ENCODE measurements around the gene MPZL2. TPM values are rescaled to one million over a fixed set of nuclear protein-coding genes. Genes with fewer than 3 reads are reported as not detected.
A peak's percentile ranks its signal among the peaks of the same experiment; 100 is the strongest.

The MPZL2 gene
- total and polyA plus RNA-seq, 2 donors = 44.2 to 62.8 TPM

DNA sequence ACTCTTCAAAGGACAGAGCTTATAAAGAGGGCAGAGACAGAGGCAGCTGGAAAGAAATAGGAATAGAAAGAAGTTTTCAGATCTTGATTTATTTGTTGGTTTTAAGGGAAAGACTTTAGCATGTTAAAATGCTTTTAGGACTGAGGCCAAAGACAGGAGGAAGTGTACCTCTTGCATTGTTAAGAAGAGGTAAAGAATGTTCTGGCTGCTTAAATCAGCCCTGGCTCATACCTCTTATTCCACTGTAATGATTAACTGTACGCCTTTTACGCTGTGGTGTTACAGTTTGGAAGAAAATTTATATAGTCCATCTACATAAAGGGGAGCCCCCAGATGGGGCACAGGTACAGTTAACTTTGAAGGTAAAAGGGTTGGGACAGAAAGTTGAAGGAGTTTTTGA lies 10.1 kb upstream of the MPZL2 start:
- Histone ChIP-seq H3K36me3 (ENCODE audit: insufficient read depth) (no peaks in the 10 kb centered on the region), H3K4me1 (ENCODE audit: insufficient read depth) (no peaks in the 10 kb centered on the region), H3K4me3 (ENCODE audit: low read depth, low read length) (no peak overlapping the region), H3K27ac (ENCODE audit: low read depth) (peak overlapping the region; percentile 52)
- DNase-seq (ENCODE audit: extremely low spot score) = no peak
- WGBS = 85% methylated on average over 2 of the region's 2 CpGs

DNA sequence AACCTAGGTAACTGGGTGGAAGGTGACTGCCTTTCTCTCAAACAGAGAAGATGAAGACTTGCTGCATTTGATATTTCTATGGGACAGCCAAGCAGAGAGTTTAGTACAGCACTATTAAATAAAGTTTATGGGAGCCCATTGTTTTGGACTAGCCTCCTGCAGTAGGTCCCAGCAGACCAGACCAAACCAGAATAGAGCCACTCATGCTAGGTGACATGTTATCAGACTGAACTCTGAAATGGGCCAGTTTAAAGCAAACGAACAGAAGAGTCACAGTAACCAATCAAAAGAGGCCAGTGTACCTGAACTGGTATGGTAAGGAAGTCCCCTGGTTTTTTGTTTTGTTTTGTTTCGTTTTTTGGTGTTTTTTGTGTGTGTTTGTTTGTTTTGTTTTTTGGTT lies 7.9 kb upstream of the MPZL2 start:
- 62% methylated on average over 2 of the region's 2 CpGs for WGBS
- Histone ChIP-seq H3K36me3 (ENCODE audit: insufficient read depth) (no peaks in the 10 kb centered on the region), H3K27ac (ENCODE audit: low read depth) (no peak overlapping the region), H3K4me3 (ENCODE audit: low read depth, low read length) (no peak overlapping the region), H3K4me1 (ENCODE audit: insufficient read depth) (no peaks in the 10 kb centered on the region)
- no peak for DNase-seq (ENCODE audit: extremely low spot score)

DNA sequence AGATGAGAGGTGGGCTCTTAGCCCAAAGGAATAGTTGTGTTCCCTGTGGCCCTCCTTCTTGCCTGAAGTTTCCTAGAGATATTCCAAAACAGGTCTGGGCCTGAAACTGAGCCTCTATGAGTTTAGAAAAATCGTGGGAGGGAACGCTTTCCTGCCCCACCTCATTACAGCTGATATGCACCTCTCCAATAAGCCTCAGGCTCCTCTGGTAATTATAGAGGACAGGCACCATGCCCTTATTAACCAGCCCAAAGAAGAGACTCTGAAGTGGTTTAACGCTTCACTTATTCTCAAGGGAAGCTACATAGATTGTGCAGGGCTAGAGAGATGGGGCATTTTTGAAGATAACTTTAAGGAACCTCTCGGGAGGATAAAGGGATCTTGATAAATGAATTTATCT lies 3.4 kb upstream of the MPZL2 start:
- WGBS = 71% methylated on average over 4 of the region's 4 CpGs
- Histone ChIP-seq H3K27ac (ENCODE audit: low read depth) (no peak overlapping the region), H3K36me3 (ENCODE audit: insufficient read depth) (no peaks in the 10 kb centered on the region), H3K4me3 (ENCODE audit: low read depth, low read length) (no peak overlapping the region), H3K4me1 (ENCODE audit: insufficient read depth) (no peaks in the 10 kb centered on the region)
- DNase-seq (ENCODE audit: extremely low spot score) = no peak

DNA sequence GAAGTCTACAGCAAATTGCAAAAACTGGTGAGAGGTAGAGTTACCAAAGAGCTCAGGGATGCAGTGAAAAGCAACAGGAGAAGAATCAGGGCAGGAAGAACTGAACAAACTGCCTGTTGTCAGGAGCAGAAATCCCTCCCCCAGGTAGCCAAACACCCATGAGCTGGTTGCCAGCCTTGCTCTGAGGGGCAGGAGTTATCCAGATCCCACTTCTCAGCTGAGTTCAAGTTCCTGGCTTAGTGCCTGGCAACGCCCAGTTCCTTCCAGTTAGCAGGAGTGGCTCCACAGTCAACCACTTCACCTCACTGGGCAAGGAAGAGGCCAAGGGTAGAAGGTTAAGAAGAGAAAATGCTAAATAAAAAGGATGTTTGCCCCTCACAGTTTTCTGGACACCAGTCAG lies 1.9 kb upstream of the MPZL2 start:
- Histone ChIP-seq H3K27ac (ENCODE audit: low read depth) (no peak overlapping the region), H3K4me3 (ENCODE audit: low read depth, low read length) (no peak overlapping the region), H3K36me3 (ENCODE audit: insufficient read depth) (no peaks in the 10 kb centered on the region), H3K4me1 (ENCODE audit: insufficient read depth) (no peaks in the 10 kb centered on the region)
- no peak for DNase-seq (ENCODE audit: extremely low spot score)
- 68% methylated on average over 1 of the region's 1 CpG for whole genome bisulfite sequencing

DNA sequence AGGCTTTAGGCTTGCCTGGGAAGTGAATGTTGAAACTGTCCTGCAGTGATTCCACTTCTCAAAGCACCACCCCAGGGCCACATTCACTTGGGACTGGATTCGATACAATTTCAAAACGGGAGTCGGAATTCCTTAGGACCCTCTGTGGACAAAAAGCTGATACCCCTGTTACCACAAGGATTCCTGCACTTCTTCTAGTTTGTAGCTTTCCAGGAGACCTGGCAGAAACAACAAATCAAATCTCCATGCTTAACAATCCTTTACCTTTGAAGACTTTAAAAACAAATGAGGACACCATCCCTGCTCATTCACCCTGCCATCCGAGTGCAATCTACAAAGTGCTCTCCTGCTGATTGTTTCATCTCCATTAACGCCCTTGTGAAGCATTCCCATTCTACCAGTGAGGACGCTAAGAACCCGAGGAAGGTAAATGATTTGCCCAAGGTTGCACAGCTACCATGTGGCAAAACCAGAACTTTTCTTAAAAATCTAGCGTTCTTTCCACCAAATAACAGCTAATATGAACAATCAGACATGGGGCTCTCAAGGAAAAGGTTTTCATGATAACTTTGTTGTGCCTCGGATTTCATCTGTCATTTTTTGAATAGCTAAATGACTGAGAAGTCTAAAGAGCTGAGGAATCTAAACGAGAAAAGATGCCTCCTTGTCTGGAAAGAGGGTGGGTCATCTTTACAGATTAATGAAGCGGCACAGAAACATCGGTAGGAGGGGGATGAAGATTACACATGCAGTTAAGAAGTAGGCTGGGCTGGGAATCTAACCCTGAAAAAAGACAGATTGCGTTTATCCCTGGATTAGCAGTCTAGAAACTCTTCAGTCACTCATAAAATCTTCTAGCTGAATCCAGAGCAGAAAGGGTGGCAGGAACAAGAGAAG lies 720 bp upstream of the MPZL2 start:
- Histone ChIP-seq H3K27ac (ENCODE audit: low read depth) (peak overlapping the region; percentile 65), H3K4me1 (ENCODE audit: insufficient read depth) (no peaks in the 10 kb centered on the region), H3K36me3 (ENCODE audit: insufficient read depth) (no peaks in the 10 kb centered on the region), H3K4me3 (ENCODE audit: low read depth, low read length) (peak overlapping the region; percentile 28)
- WGBS = 42% methylated on average over 13 of the region's 13 CpGs
- no peak for DNase-seq (ENCODE audit: extremely low spot score)

DNA sequence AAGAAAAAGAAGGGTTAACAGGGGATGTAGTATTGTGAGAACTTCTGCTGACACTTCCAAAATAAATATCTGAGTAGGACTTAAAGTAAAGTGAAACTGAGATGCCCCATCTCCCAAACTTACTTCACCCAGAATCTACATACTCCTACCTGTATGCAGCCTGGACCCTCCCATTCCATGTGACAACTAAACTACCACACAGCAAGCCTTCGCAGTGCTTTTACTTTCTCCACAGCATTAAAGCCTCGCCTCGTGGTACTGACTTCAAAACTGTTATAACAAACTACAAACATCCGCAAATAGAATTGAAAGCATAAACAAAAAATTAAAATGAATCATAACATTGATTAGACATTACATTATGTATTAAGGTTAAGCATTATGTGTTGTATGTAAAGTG lies 985 bp downstream of the MPZL2 start:
- Histone ChIP-seq H3K4me3 (ENCODE audit: low read depth, low read length) (peak overlapping the region; percentile 12), H3K4me1 (ENCODE audit: insufficient read depth) (no peaks in the 10 kb centered on the region), H3K36me3 (ENCODE audit: insufficient read depth) (no peaks in the 10 kb centered on the region), H3K27ac (ENCODE audit: low read depth) (no peak overlapping the region)
- no peak for DNase-seq (ENCODE audit: extremely low spot score)
- WGBS = 60% methylated on average over 4 of the region's 4 CpGs

DNA sequence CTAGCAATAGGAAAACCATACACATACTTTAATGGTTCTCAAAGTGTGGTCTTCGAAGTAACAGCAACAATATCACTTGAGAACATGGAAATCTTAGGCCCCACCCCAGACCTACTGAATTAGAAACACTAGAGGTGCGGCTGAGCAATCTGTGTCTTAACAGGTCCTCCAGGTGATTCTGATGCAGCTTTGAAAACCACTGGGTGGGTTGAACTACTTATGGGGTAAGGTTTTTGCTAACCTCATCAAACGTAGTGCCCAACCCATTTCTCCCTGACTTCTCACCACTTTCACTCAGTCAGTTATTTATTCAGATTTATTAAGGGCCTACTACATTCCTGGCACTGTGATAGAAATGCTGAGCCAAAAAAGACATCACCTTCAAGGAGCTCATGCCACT lies 3.7 kb downstream of the MPZL2 start:
- Histone ChIP-seq H3K27ac (ENCODE audit: low read depth) (no peak overlapping the region), H3K36me3 (ENCODE audit: insufficient read depth) (no peaks in the 10 kb centered on the region), H3K4me1 (ENCODE audit: insufficient read depth) (no peaks in the 10 kb centered on the region), H3K4me3 (ENCODE audit: low read depth, low read length) (no peak overlapping the region)
- no peak for DNase-seq (ENCODE audit: extremely low spot score)
- WGBS = 76% methylated on average over 3 of the region's 3 CpGs

DNA sequence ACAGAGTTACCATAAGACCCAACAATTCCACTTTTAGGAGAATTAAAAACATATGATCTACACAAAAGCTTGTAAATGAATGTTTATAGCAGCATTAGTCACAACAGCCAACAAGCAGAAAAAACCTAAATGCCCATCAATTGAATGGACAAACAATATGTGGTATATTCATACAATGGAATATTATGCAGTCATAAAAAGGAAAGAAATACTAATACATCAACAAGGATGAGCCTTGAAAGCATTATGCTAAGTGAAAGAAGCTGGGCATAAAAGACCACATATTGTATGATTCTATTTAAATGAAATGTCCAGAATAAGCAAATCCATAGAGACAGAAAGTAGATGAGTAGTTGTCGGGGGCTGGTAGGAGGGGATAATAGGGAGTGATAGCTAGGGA lies 5.0 kb downstream of the MPZL2 start:
- DNase-seq (ENCODE audit: extremely low spot score) = no peak
- Histone ChIP-seq H3K36me3 (ENCODE audit: insufficient read depth) (no peaks in the 10 kb centered on the region), H3K4me1 (ENCODE audit: insufficient read depth) (no peaks in the 10 kb centered on the region), H3K27ac (ENCODE audit: low read depth) (no peak overlapping the region), H3K4me3 (ENCODE audit: low read depth, low read length) (no peak overlapping the region)
- WGBS = 97% methylated on average over 1 of the region's 1 CpG

DNA sequence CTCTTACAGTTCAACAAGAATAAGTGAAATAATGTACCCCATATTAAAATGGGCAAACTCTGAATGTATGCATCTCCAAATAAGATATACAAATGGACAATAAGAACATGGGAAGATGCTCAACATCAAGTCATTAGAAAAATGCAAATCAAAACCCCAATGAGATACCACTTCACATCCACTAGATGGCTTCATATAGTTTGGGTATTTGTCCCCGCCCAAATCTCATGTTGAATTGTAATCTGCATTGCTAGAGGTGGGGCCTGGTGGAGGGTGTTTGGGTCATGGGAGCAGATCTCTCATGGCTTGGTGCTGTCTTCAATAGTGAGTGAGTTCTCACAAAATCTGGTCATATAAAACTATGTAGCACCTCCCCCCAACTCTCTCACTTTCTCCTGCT lies 5.7 kb downstream of the MPZL2 start:
- no peak overlapping the region for H3K27ac ChIP-seq (ENCODE audit: low read depth)
- no peaks in the 10 kb centered on the region for H3K36me3 ChIP-seq (ENCODE audit: insufficient read depth)
- DNase-seq (ENCODE audit: extremely low spot score) = no peak
- H3K4me1 ChIP-seq (ENCODE audit: insufficient read depth) = no peaks in the 10 kb centered on the region
- 84% methylated on average over 1 of the region's 1 CpG for WGBS
- no peak overlapping the region for H3K4me3 ChIP-seq (ENCODE audit: low read depth, low read length)

DNA sequence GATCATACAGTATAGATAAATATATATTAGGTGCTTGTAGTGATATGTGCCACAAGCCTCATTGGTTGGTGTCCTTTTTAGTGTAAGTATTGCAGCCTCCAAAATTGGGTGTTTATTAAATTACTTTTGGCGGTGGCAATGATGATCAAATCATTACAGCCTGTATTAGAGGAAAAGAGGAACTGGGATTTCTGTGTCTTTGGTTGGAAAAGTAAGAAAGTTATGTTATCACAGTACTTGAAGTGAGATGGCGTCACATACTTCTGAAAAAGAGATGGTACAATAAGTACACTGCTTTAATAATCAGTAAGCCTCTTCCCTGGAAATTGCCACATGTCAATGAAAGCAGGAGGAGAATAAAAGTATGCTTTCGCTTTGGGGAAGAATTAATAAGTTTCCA lies 11.4 kb downstream of the MPZL2 start:
- H3K4me3 ChIP-seq (ENCODE audit: low read depth, low read length) = no peak overlapping the region

DNA sequence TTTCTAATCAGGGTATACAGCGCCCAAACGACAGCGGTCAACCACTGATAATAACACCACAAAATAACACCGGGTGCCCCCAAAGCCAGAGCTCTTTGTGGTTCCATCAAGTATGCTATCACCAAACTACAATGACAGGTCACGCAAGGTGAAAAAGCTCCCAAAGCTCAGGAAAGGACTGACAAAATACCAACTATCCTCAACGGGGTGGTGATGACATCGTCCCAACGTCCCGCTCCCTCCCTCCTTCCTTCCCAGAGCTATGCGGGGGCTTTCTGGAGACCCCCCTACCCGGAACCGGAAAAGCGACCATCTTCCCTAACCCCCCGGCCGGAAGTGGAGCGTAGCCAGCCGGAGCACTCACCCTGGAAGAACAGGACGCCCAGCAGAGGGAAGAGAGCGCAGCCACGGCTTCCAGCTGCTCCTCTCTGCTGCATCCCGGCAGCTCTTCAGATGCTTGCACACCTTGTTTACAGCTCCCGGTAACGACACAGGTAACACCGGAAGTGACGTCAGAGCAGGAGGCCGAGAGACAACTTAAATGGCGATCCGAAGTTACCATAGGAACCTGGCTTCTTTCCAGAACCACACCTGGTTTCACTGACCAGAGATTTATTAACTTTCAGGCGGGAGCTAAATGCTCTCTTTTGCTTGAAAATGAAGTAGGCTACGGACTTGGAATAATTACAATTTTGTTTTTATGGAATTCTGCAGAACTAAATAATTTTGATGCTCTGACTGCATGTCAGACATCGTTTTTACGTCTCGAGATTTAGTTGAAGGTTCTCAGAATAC lies 12.0 kb downstream of the MPZL2 start, which contains the start of gene MPZL3:
TSS of gene MPZL3 (minus strand) at position 508 of the 795 bp plus-strand sequence. CDS start at position 437, 71 bp downstream.
- Histone ChIP-seq H3K4me1 (ENCODE audit: insufficient read depth) (no peaks in the 10 kb centered on the region), H3K4me3 (ENCODE audit: low read depth, low read length) (peak within 1 kb of the TSS; percentile 65), H3K36me3 (ENCODE audit: insufficient read depth) (no peaks in the 10 kb centered on the region), H3K27ac (ENCODE audit: low read depth) (peak within 1 kb of the TSS; percentile 86)
- WGBS = 2% methylated on average over 33 of the region's 33 CpGs
- peak; percentile 94 for DNase-seq (ENCODE audit: extremely low spot score)

More for the DNA sequence above, 11.4 kb downstream of the MPZL2 start:
- Histone ChIP-seq H3K36me3 (ENCODE audit: insufficient read depth) (no peaks in the 10 kb centered on the region), H3K27ac (ENCODE audit: low read depth) (no peak overlapping the region), H3K4me1 (ENCODE audit: insufficient read depth) (no peaks in the 10 kb centered on the region)
- WGBS = 69% methylated on average over 3 of the region's 3 CpGs
- no peak for DNase-seq (ENCODE audit: extremely low spot score)

DNA sequence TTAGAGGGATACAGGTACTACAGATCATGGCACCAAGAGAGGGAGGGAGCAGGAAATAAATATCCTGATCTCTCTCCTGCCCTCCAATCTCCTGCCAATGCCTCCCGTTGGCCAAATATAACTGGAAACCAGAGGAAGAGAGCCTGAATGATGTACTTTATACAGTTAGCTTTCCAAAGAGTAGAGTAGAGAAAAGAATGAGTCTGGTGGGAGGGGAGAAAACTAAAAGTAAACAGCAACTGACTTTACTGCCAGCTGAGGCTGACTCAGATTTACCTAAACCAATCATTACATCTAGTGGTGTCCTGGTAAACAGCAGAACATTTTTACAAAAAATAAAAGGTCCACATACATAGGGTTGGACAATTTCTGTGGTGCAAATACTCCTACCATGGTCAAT lies 17.1 kb downstream of the MPZL2 start:
- Histone ChIP-seq H3K36me3 (ENCODE audit: insufficient read depth) (no peaks in the 10 kb centered on the region), H3K27ac (ENCODE audit: low read depth) (no peak overlapping the region), H3K4me1 (ENCODE audit: insufficient read depth) (peaks cover 1% of the 10 kb centered on the region), H3K4me3 (ENCODE audit: low read depth, low read length) (no peak overlapping the region)
- DNase-seq (ENCODE audit: extremely low spot score) = no peak
- WGBS = 59% methylated on average over 1 of the region's 1 CpG

DNA sequence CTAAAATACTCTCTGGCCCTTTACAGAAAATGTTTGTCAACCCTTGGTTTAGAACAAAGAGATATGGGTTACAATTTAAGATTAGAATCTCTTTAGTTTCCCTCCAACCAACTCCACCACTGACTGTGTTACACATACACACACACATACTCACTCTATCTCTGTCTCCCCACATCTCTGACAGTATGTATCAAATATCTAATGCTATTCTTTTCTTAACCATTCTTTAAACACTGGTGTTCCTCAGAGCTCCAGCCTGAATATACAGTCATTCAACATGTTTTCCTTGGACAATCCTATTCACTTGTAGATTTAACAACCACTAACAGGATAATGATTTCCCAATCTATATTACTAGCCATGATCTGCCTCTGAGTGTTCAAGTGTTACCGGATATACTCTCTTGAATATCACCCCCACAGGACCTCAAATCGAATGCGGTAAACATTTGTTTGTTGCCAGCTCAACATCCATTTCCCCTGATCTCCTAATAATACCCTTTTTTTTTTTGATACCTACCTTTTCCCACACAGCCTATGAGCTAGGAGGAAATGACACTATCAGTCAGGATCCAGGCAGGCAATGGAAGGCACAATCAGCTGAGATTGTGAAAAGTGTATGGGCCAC lies 18.0 kb downstream of the MPZL2 start:
- WGBS = 93% methylated on average over 3 of the region's 3 CpGs
- Histone ChIP-seq H3K27ac (ENCODE audit: low read depth) (no peak overlapping the region), H3K4me1 (ENCODE audit: insufficient read depth) (peaks cover 1% of the 10 kb centered on the region), H3K36me3 (ENCODE audit: insufficient read depth) (no peaks in the 10 kb centered on the region), H3K4me3 (ENCODE audit: low read depth, low read length) (no peak overlapping the region)
- no peak for DNase-seq (ENCODE audit: extremely low spot score)

Measured in urinary bladder (tissue), 4 donors.